ENCODE measurements around the gene STATH. TPM values are rescaled to one million over a fixed set of nuclear protein-coding genes. Genes with fewer than 3 reads are reported as not detected.

STATH gene
- not detected for total RNA-seq

GRCh38 chr4:69995526-69996016, at the start of gene STATH:
Gene STATH (plus strand): TSS chr4:69995966. CDS start chr4:69998438, 2,472 bp downstream.
- Histone ChIP-seq H3K36me3 (no peaks in the 10 kb centered on the region), H3K27me3 (no peaks in the 10 kb centered on the region), H3K4me3 (no peak within 1 kb of the TSS), H3K27ac (no peak within 1 kb of the TSS), H3K9me3 (no peaks in the 10 kb centered on the region), H3K4me1 (no peaks in the 10 kb centered on the region)
- WGBS, 2 donors, result 71 to 79% methylated on average over 3 of the region's 3 CpGs
- TF ChIP-seq POLR2A (IDR thresholded peaks at IDR 0.05) (no peak), CTCF (IDR thresholded peaks at IDR 0.05) (no peak), EP300 (IDR thresholded peaks at IDR 0.05) (no peak)
- DNase-seq (ENCODE audit: low spot score in 2 of 2), result no peak

GRCh38 chr4:69951602-69952001, 44.2 kb upstream of the STATH start:
- TF ChIP-seq EP300 (IDR thresholded peaks at IDR 0.05), result no peak
- TF ChIP-seq CTCF (IDR thresholded peaks at IDR 0.05), result no peak
- no peak for TF ChIP-seq POLR2A (IDR thresholded peaks at IDR 0.05)
- H3K27ac ChIP-seq, result no peak overlapping the region
- H3K27me3 ChIP-seq, result no peaks in the 10 kb centered on the region
- no peak for DNase-seq (ENCODE audit: low spot score in 2 of 2)
- no peak overlapping the region for H3K4me3 ChIP-seq
- no peaks in the 10 kb centered on the region for H3K4me1 ChIP-seq
- no peaks in the 10 kb centered on the region for H3K9me3 ChIP-seq
- no peaks in the 10 kb centered on the region for H3K36me3 ChIP-seq
- WGBS, 2 donors, result 69 to 72% methylated on average over 3 of the region's 3 CpGs

GRCh38 chr4:69957209-69957608, 38.6 kb upstream of the STATH start:
- Histone ChIP-seq H3K9me3 (peaks cover 0 to 2% (median 0%) of the 10 kb centered on the region in 4 donors), H3K27me3 (no peaks in the 10 kb centered on the region), H3K27ac (no peak overlapping the region), H3K4me1 (no peaks in the 10 kb centered on the region), H3K36me3 (no peaks in the 10 kb centered on the region), H3K4me3 (no peak overlapping the region)
- TF ChIP-seq EP300 (IDR thresholded peaks at IDR 0.05), result no peak
- TF ChIP-seq POLR2A (IDR thresholded peaks at IDR 0.05), result no peak
- no peak for TF ChIP-seq CTCF (IDR thresholded peaks at IDR 0.05)
- 95 to 100% methylated on average over 1 of the region's 1 CpG for WGBS, 2 donors
- DNase-seq (ENCODE audit: low spot score in 2 of 2), result no peak

GRCh38 chr4:69965628-69966027, 30.1 kb upstream of the STATH start, which contains the start of gene CSN2:
Gene CSN2 (minus strand): TSS chr4:69965728. CDS start chr4:69960995, 4,733 bp downstream.
- Histone ChIP-seq H3K36me3 (no peaks in the 10 kb centered on the region), H3K27ac (no peak within 1 kb of the TSS), H3K4me1 (no peaks in the 10 kb centered on the region), H3K9me3 (peaks cover 0 to 5% (median 0%) of the 10 kb centered on the region in 4 donors), H3K4me3 (no peak within 1 kb of the TSS), H3K27me3 (no peaks in the 10 kb centered on the region)
- no peak for DNase-seq (ENCODE audit: low spot score in 2 of 2)
- no peak for TF ChIP-seq CTCF (IDR thresholded peaks at IDR 0.05)
- no peak for TF ChIP-seq POLR2A (IDR thresholded peaks at IDR 0.05)
- TF ChIP-seq EP300 (IDR thresholded peaks at IDR 0.05), result no peak
- WGBS, 2 donors, result 87 to 95% methylated on average over 2 of the region's 2 CpGs

GRCh38 chr4:69970071-69970470, 25.7 kb upstream of the STATH start:
- no peak for TF ChIP-seq POLR2A (IDR thresholded peaks at IDR 0.05)
- no peak for TF ChIP-seq CTCF (IDR thresholded peaks at IDR 0.05)
- TF ChIP-seq EP300 (IDR thresholded peaks at IDR 0.05), result no peak

More at GRCh38 chr4:69970071-69970470, 25.7 kb upstream of the STATH start:
- Histone ChIP-seq H3K4me1 (no peaks in the 10 kb centered on the region), H3K27ac (no peak overlapping the region), H3K36me3 (no peaks in the 10 kb centered on the region), H3K27me3 (no peaks in the 10 kb centered on the region), H3K4me3 (no peak overlapping the region), H3K9me3 (no peaks in the 10 kb centered on the region)
- 59 to 62% methylated on average over 1 of the region's 1 CpG for WGBS, 2 donors
- DNase-seq (ENCODE audit: low spot score in 2 of 2), result no peak
